Endothelial cell of umbilical vein (primary cell): ENCODE results near the gene L1CAM. TPM values are rescaled to one million over a fixed set of nuclear protein-coding genes. Genes with fewer than 3 reads are reported as not detected.

Experiments used
- BruUV-seq: library from RNA; stranded (reverse); fragments of 400-500 nt; replicated peaks from 2 replicates; lab custom pipeline; 2021; lab: Mats Ljungman, UMichigan
- CTCF ChIA-PET: fragments of 300-600, 350-600 bp; sonication (Branson Sonifier 250); formaldehyde crosslinking; loops from one replicate; lab custom pipeline; 2021; ENCODE audit warnings: antibody characterized with exemption, inconsistent platforms; lab: Charles Lee
- POLR2A ChIA-PET: fragments of 300-600, 350-600 bp; sonication (Branson Sonifier 250); formaldehyde crosslinking; loops from one replicate; lab custom pipeline; 2021; ENCODE audit warnings: antibody characterized with exemption, inconsistent platforms; lab: Charles Lee
- DNase-seq: peaks from one replicate; pipeline ENCODE4 v3.0.0-alpha.2; 2011; ENCODE audit warnings: low read depth, low spot score
- FAIRE-seq: peaks from 2 replicates; lab custom pipeline; 2011; peaks lifted over from hg19 to GRCh38; lab: Jason Lieb, UNC
- H2AFZ ChIP-seq: 2 replicates; pipeline ENCODE4 v1.6.0; 2012; ENCODE audit warnings: low read depth, low read length, control low read depth, inconsistent platforms
- H3K27ac ChIP-seq: 2 replicates; pipeline ENCODE4 v1.5.1; 2011; ENCODE audit warnings: low read depth, mild to moderate bottlenecking, control low read depth, low read length, moderate library complexity; ENCODE audit not compliant: insufficient read depth
- H3K27me3 ChIP-seq, 2 experiments: 2 replicates each; pipeline versions ENCODE4 v1.6.0 to v1.6.1; 2011; ENCODE audit warnings: low read length in 2 of 2, mixed read lengths in 1 of 2; ENCODE audit not compliant: control insufficient read depth in 2 of 2, insufficient read depth in 2 of 2
- H3K36me3 ChIP-seq, 2 experiments: 2 replicates in 1 of 2; 3 replicates in 1 of 2; pipeline ENCODE4 v1.5.1; 2011; ENCODE audit warnings: low read length in 2 of 2, mild to moderate bottlenecking in 1 of 2, moderate library complexity in 1 of 2; ENCODE audit not compliant: control insufficient read depth in 2 of 2, insufficient read depth in 2 of 2; ENCODE audit errors: extremely low read depth in 1 of 2
- H3K4me1 ChIP-seq: 3 replicates; pipeline ENCODE4 v1.5.1; 2011; ENCODE audit warnings: mild to moderate bottlenecking, low read length; ENCODE audit not compliant: control insufficient read depth, insufficient read depth; ENCODE audit errors: extremely low read depth
- H3K4me2 ChIP-seq: 2 replicates; pipeline ENCODE4 v1.6.1; 2011; ENCODE audit warnings: low read length, control low read depth, mixed read lengths; ENCODE audit not compliant: insufficient read depth
- H3K4me3 ChIP-seq, 3 experiments: fragments of 200-600 bp in 1 of 3; sonication (generic), shearing (Covaris generic) in 1 of 3; replicated peaks in 1 of 3; 2 replicates each; pipeline ENCODE4 v1.5.1; 2011 to 2016; ENCODE audit warnings: control low read depth in 3 of 3, low read length in 3 of 3, mild to moderate bottlenecking in 2 of 3, inconsistent platforms in 1 of 3, low read depth in 1 of 3, moderate library complexity in 1 of 3; ENCODE audit not compliant: insufficient read depth in 1 of 3
- H3K79me2 ChIP-seq: 2 replicates; pipeline ENCODE4 v1.6.0; 2012; ENCODE audit warnings: low read length, inconsistent platforms; ENCODE audit not compliant: control insufficient read depth, insufficient read depth
- H3K9ac ChIP-seq: replicated peaks from 2 replicates; pipeline ENCODE3; 2011; ENCODE audit warnings: low read length, control low read depth; ENCODE audit not compliant: insufficient read depth; ENCODE audit errors: extremely low read depth
- H3K9me1 ChIP-seq: replicated peaks from 3 replicates; pipeline ENCODE4 v1.6.0; 2011; ENCODE audit warnings: mild to moderate bottlenecking, low read length; ENCODE audit not compliant: control insufficient read depth, insufficient read depth; ENCODE audit errors: extremely low read depth
- H3K9me3 ChIP-seq: replicated peaks from 2 replicates; pipeline ENCODE4 v1.5.1; 2012; ENCODE audit warnings: low read length, inconsistent platforms; ENCODE audit not compliant: control insufficient read depth, insufficient read depth
- H4K20me1 ChIP-seq: replicated peaks from 2 replicates; pipeline ENCODE3; 2011; ENCODE audit warnings: mild to moderate bottlenecking, low read length; ENCODE audit not compliant: control insufficient read depth, insufficient read depth; ENCODE audit errors: extremely low read depth
- CTCF ChIP-seq, 2 donors: IDR thresholded peaks; 1 replicate in 1 of 2; 2 replicates in 1 of 2; pipeline ENCODE4 v1.5.1; 2011; ENCODE audit warnings: low read length in 2 of 2, mild to moderate bottlenecking in 2 of 2, moderate library complexity in 2 of 2, control low read depth in 1 of 2, inconsistent platforms in 1 of 2, low read depth in 1 of 2; ENCODE audit not compliant: insufficient read depth in 1 of 2; ENCODE audit errors: extremely low read depth in 1 of 2
- MYC ChIP-seq: IDR thresholded peaks from one replicate; pipeline ENCODE4 v1.6.1; 2011; ENCODE audit warnings: mild to moderate bottlenecking, low read depth, low read length
- POLR2A ChIP-seq: IDR thresholded peaks from 2 replicates; pipeline ENCODE4 v1.6.1; 2012; ENCODE audit warnings: low read depth, mild to moderate bottlenecking, control low read depth, low read length
- POLR2AphosphoS5 ChIP-seq: IDR thresholded peaks from 2 replicates; pipeline ENCODE4 v1.6.1; 2012; ENCODE audit warnings: low read depth, mild to moderate bottlenecking, control low read depth, low read length, moderate library complexity; ENCODE audit not compliant: insufficient read depth
- dilution Hi-C: fragments of 300-500 bp; cut with MboI; formaldehyde crosslinking; loops from one replicate; pipeline ENCODE4 v1.15.0; 2019; ENCODE audit warnings: low sequenced_read_pairs; ENCODE audit not compliant: extremely low pct_ligation_motif_present
- intact Hi-C: fragments of 100-400 bp; cut with micrococcal nuclease; formaldehyde crosslinking; loops from one replicate; pipeline ENCODE4 v1.10.0; 2022
- polyA plus RNA-seq, 4 experiments: library from polyadenylated mRNA; depleted of rRNA in 3 of 4; stranded (reverse) in 3 of 4; unstranded in 1 of 4; fragments of >200 nt; gene quantifications; 2 replicates each; pipeline versions ENCODE4 v1.2.1 to v1.2.3, GENCODE V29; 2011 to 2012; ENCODE audit warnings: missing spikeins in 1 of 4
- total RNA-seq: library from RNA; stranded (reverse); gene quantifications from 2 replicates; pipeline ENCODE4 v1.2.3, GENCODE V29; 2021

Gene L1CAM
- total and polyA plus RNA-seq, 2 donors (not counting 3 experiments of a cell fraction or from before 2014, with no cell fraction given), result 0.01 TPM; not detected in 1

- Histone ChIP-seq H3K79me2 (no peaks in the 10 kb centered on the region), H3K4me3 (no peak overlapping the region), H4K20me1 (no peaks in the 10 kb centered on the region), H3K9me3 (no peaks in the 10 kb centered on the region), H3K27ac (no peak overlapping the region), H3K4me2 (no peak overlapping the region), H3K9me1 (no peaks in the 10 kb centered on the region), H3K9ac (no peak overlapping the region), H2AFZ (no peak overlapping the region), H3K4me1 (no peaks in the 10 kb centered on the region), H3K27me3 (peaks cover 5% of the 10 kb centered on the region in 2 experiments), H3K36me3 (no peaks in the 10 kb centered on the region)
- TF ChIP-seq MYC, result no peak
- ChIA-PET POLR2A (no interaction called here), CTCF (no interaction called here)
- intact Hi-C loops (loop anchor here (10.0 kb wide), 1 partner anchor 84 kb away; the partner anchor contains the start of genes IDH3G and SSR4), dilution Hi-C loops (no loop called here)
- no peak for DNase-seq
- BruUV-seq, result no TSS peak
- no peak for FAIRE-seq
Measured at GRCh38 chrX:153878345-153878744, 7.6 kb downstream of the L1CAM start.

GRCh38 chrX:153877571-153878261 is 8.3 kb downstream of the L1CAM start:
- Histone ChIP-seq H3K4me2 (no peak overlapping the region), H3K9me1 (no peaks in the 10 kb centered on the region), H3K27me3 (peaks cover 5% of the 10 kb centered on the region in 2 experiments), H3K4me1 (no peaks in the 10 kb centered on the region), H3K36me3 (no peaks in the 10 kb centered on the region), H3K79me2 (no peaks in the 10 kb centered on the region), H3K9me3 (no peaks in the 10 kb centered on the region), H3K9ac (no peak overlapping the region), H3K4me3 (no peak overlapping the region), H4K20me1 (no peaks in the 10 kb centered on the region), H3K27ac (no peak overlapping the region), H2AFZ (no peak overlapping the region)
- ChIA-PET CTCF (no interaction called here), POLR2A (no interaction called here)
- FAIRE-seq (no peak), DNase-seq (no peak)
- TF ChIP-seq POLR2A (no peak), POLR2AphosphoS5 (no peak), CTCF (IDR thresholded peaks at IDR 0.05; ENCODE audit: extremely low read depth in 1 of 2, insufficient read depth in 1 of 2, low read depth in 1 of 2, low read length in 2 of 2) (no peak)
- no TSS peak for BruUV-seq
- intact Hi-C loops (loop anchor here (10.0 kb wide), 1 partner anchor 83 kb away; the partner anchor contains the start of genes IDH3G and SSR4), dilution Hi-C loops (no loop called here)
